A549 (cell line): ENCODE results near the gene AK8. TPM values are rescaled to one million over a fixed set of nuclear protein-coding genes. Genes with fewer than 3 reads are reported as not detected.
"Not testable (repeated sequence)": the region's sequence is repeated elsewhere in the genome, so short reads cannot be mapped to it uniquely, and the experiment has no call there.

ENCODE experiments used
- ATAC-seq, 2 experiments: fragments of 200-7000 bp in 1 of 2; fragments of >200 bp in 1 of 2; cut with Nextera tagmentation in 1 of 2; cut with Tn5 transposase in 1 of 2; 3 replicates each; pipeline versions ENCODE4 v1.8.0 to v1.9.1; 2018 to 2020; ENCODE audit warnings: mild to moderate bottlenecking in 1 of 2, moderate library complexity in 1 of 2
- CTCF ChIA-PET: fragments of 300-600 bp; sonication (Branson Sonifier 250); formaldehyde crosslinking; extraction: SDS; loops from one replicate; lab custom pipeline; 2021; ENCODE audit warnings: antibody characterized with exemption, inconsistent platforms; lab: Yijun Ruan, JAX
- POLR2A ChIA-PET: fragments of 350-600 bp; formaldehyde crosslinking; extraction: SDS; loops from one replicate; lab custom pipeline; 2021; ENCODE audit warnings: antibody characterized with exemption, inconsistent platforms; lab: Yijun Ruan, JAX
- DNase-seq, 2 experiments: peaks; one replicate each; pipeline versions ENCODE4 v3.0.0 to v3.0.0-alpha.2; 2011 to 2016; ENCODE audit warnings: low read depth in 1 of 2, low spot score in 1 of 2
- FAIRE-seq: peaks from 2 replicates; lab custom pipeline; 2011; peaks lifted over from hg19 to GRCh38; lab: Jason Lieb, UNC
- H3K27ac ChIP-seq, 2 experiments: fragments of >200 bp; sonication (Bioruptor Twin); formaldehyde crosslinking; 3 replicates each; pipeline ENCODE4 v1.5.1; 2016 to 2017
- H3K4me1 ChIP-seq: fragments of >200 bp; sonication (Bioruptor Twin); formaldehyde crosslinking; 3 replicates; pipeline ENCODE4 v1.6.1; 2016
- H3K4me2 ChIP-seq: fragments of >200 bp; sonication (Bioruptor Twin); formaldehyde crosslinking; 3 replicates; pipeline ENCODE4 v1.6.1; 2016
- H3K4me3 ChIP-seq: fragments of >200 bp; sonication (Bioruptor Twin); formaldehyde crosslinking; 3 replicates; pipeline ENCODE4 v1.5.1; 2016
- H3K9me3 ChIP-seq: fragments of >200 bp; sonication (Bioruptor Twin); formaldehyde crosslinking; 3 replicates; pipeline ENCODE4 v1.6.1; 2016
- CHD4 ChIP-seq: fragments of 200-600 bp; sonication (generic); IDR thresholded peaks from 2 replicates; pipeline ENCODE4 v1.6.1; 2016; ENCODE audit warnings: antibody characterized with exemption, mild to moderate bottlenecking, borderline replicate concordance
- EHF ChIP-seq: fragments of 250-450 bp; sonication (Bioruptor Pico); IDR thresholded peaks from 2 replicates; pipeline ENCODE4 v1.5.0; 2020; ENCODE audit warnings: mild to moderate bottlenecking
- EP300 ChIP-seq, 2 experiments: fragments of >200 bp; sonication (Bioruptor Twin); formaldehyde crosslinking; IDR thresholded peaks; 2 replicates in 1 of 2; 3 replicates in 1 of 2; pipeline ENCODE4 v1.6.1; 2016 to 2017
- ESRRA ChIP-seq: fragments of 150-350 bp; IDR thresholded peaks from 2 replicates; pipeline ENCODE4 v1.6.1; 2014; ENCODE audit warnings: mild to moderate bottlenecking, low read length, borderline replicate concordance
- FOXS1 ChIP-seq: fragments of 250-450 bp; sonication (Bioruptor Pico); IDR thresholded peaks from 2 replicates; pipeline ENCODE4 v1.5.0; 2020; ENCODE audit warnings: mild to moderate bottlenecking, moderate library complexity
- HOXA7 ChIP-seq: fragments of 250-450 bp; sonication (Bioruptor Pico); IDR thresholded peaks from 2 replicates; pipeline ENCODE4 v1.5.0; 2020; ENCODE audit warnings: mild to moderate bottlenecking, moderate library complexity
- HOXB13 ChIP-seq: fragments of 250-450 bp; sonication (Bioruptor Pico); IDR thresholded peaks from 2 replicates; pipeline ENCODE4 v1.5.0; 2020; ENCODE audit warnings: low read depth, mild to moderate bottlenecking, moderate library complexity
- HOXB5 ChIP-seq: fragments of 250-450 bp; sonication (Bioruptor Pico); IDR thresholded peaks from 2 replicates; pipeline ENCODE4 v1.5.0; 2020; ENCODE audit warnings: mild to moderate bottlenecking, moderate library complexity
- KDM1A ChIP-seq: fragments of 200-600 bp; sonication (generic); IDR thresholded peaks from 2 replicates; pipeline ENCODE4 v1.6.1; 2016; ENCODE audit warnings: low read depth, mild to moderate bottlenecking
- NFE2L2 ChIP-seq: fragments of 150-350 bp; conservative IDR thresholded peaks from 2 replicates; pipeline ENCODE4 v1.6.1; 2014; ENCODE audit warnings: low read length
- RARB ChIP-seq: fragments of 250-450 bp; sonication (Bioruptor Pico); IDR thresholded peaks from 2 replicates; pipeline ENCODE4 v1.8.0; 2021; ENCODE audit warnings: mild to moderate bottlenecking, moderate library complexity
- REST ChIP-seq: fragments of 200-600 bp; sonication (generic); IDR thresholded peaks from 2 replicates; pipeline ENCODE4 v1.6.1; 2016; ENCODE audit warnings: antibody characterized with exemption, mild to moderate bottlenecking, moderate library complexity
- RFX5 ChIP-seq: fragments of 450-650 bp; IDR thresholded peaks from 2 replicates; pipeline ENCODE4 v1.7.1; 2014; ENCODE audit warnings: antibody characterized with exemption, mild to moderate bottlenecking, moderate library complexity
- SMC3 ChIP-seq: fragments of >200 bp; sonication (Bioruptor Twin); formaldehyde crosslinking; IDR thresholded peaks from 3 replicates; pipeline ENCODE4 v1.6.1; 2018; ENCODE audit warnings: inconsistent platforms
- TFCP2L1 ChIP-seq: fragments of 250-450 bp; sonication (Bioruptor Pico); IDR thresholded peaks from 2 replicates; pipeline ENCODE4 v1.5.0; 2021; ENCODE audit warnings: mild to moderate bottlenecking
- ZC3H11A ChIP-seq: fragments of 450-650 bp; IDR thresholded peaks from 2 replicates; pipeline ENCODE4 v1.6.1; 2014; ENCODE audit warnings: antibody characterized with exemption, mild to moderate bottlenecking
- ZFP36 ChIP-seq: fragments of 450-650 bp; IDR thresholded peaks from 2 replicates; pipeline ENCODE4 v1.6.1; 2014; ENCODE audit warnings: borderline replicate concordance; ENCODE audit not compliant: partially characterized antibody
- WGBS: methylation state at CpG from one replicate; pipeline ENCODE4 v1.1.6; 2017; ENCODE audit errors: missing lambda C conversion rate; 5-methylcytosine and 5-hydroxymethylcytosine counted together
- polyA plus RNA-seq, 4 experiments: library from polyadenylated mRNA; depleted of rRNA in 3 of 4; stranded (reverse); fragments of >200 nt; fragmentation: RNase III in 1 of 4; extraction: RNeasy Plus Mini Kit Qiagen cat#74134 plus additional on column Dnase treatment in 1 of 4; gene quantifications; 2 replicates in 3 of 4; 3 replicates in 1 of 4; pipeline ENCODE4 v1.2.3, GENCODE V29; 2011 to 2017
- TF ChIP-seq, protein P1 (sequence below): IDR thresholded peaks from 2 replicates; pipeline ENCODE4 v1.6.1; 2012
- TF ChIP-seq, protein P2 (sequence below): fragments of >200 bp; sonication (Bioruptor Twin); formaldehyde crosslinking; IDR thresholded peaks from 2 replicates; pipeline ENCODE4 v1.6.1; 2016

AK8 gene
- polyA plus RNA-seq, 2 of the 4 experiments (the other 2 are of a cell fraction): 0.61 to 0.63 TPM

- Histone ChIP-seq H3K4me3 (no peak overlapping the region), H3K9me3 (no peaks in the 10 kb centered on the region), H3K4me1 (no peaks in the 10 kb centered on the region), H3K4me2 (no peak overlapping the region), H3K27ac (no peak overlapping the region)
- FAIRE-seq (no peak), ATAC-seq (no peak), DNase-seq (no peak)
- WGBS: 12% methylated on average over 3 of the region's 3 CpGs
- TF ChIP-seq REST (no peak), ZFP36 (no peak), NFE2L2 (no peak), SMC3 (no peak), ESRRA (no peak), EP300 (IDR thresholded peaks at IDR 0.05) (no peak), FOXS1 (CRISPR knock-in tag) (no peak), HOXB13 (no peak), HOXB5 (CRISPR knock-in tag) (no peak), KDM1A (no peak), RFX5 (no peak), CHD4 (no peak), RARB (CRISPR knock-in tag) (no peak), TFCP2L1 (no peak)
- TF ChIP-seq, protein P1, sequence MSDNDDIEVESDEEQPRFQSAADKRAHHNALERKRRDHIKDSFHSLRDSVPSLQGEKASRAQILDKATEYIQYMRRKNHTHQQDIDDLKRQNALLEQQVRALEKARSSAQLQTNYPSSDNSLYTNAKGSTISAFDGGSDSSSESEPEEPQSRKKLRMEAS: no peak
- TF ChIP-seq, protein P2, sequence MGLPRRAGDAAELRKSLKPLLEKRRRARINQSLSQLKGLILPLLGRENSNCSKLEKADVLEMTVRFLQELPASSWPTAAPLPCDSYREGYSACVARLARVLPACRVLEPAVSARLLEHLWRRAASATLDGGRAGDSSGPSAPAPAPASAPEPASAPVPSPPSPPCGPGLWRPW: no peak
- POLR2A ChIA-PET: no interaction called here
- CTCF ChIA-PET: no interaction called here
These were observed 166.2 kb downstream of the AK8 start for GRCh38 chr9:132711846-132712245.

DNA sequence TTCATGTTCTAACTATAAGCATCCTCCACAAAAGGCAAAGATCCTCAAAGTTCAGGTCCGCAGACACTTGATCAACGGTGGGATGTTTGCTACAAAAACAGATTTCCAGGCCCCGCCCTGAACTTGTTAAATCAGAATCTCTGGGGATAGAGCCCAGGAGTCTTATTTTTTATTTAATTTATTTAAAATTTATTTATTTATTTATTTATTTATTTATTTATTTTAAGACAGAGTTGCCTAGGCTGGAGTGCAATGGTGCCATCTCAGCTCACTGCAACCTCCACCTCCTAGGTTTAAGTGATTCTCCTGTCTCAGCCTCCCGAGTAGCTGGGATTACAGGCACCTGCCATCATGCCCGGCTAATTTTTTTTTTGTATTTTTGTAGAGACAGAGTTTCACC lies 166.9 kb downstream of the AK8 start:
- H3K9me3 ChIP-seq, DNase-seq, H3K4me2 ChIP-seq, ATAC-seq, FAIRE-seq, H3K4me1 ChIP-seq, H3K4me3 ChIP-seq, H3K27ac ChIP-seq, POLR2A ChIA-PET, CTCF ChIA-PET: not testable (repeated sequence)
- 62% methylated on average over 5 of the region's 5 CpGs for WGBS
- peak; percentile 12; the same call in 1 of the 2 replicates for TF ChIP-seq ZC3H11A

DNA sequence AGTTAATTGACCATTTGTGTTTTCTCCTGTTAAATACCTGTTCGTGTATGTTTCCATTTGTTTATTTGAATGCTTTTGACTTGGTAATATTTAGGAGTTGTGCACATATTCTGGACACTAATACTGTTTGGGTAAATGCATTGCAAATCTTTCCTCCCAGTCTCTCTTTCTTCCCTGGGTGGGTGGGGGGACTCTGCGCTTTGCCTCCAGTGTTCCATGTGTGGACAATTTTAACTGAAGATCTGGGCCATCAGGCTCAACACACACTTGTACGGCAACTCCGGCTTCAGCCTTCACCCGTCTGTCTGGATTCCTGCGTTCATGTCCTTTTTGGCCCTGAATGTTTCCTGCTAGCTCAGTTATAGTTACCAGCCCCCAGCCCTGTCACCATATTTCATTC lies 167.8 kb downstream of the AK8 start:
- WGBS: 82% methylated on average over 6 of the region's 6 CpGs
- Histone ChIP-seq H3K4me2 (no peak overlapping the region), H3K4me1 (no peaks in the 10 kb centered on the region), H3K27ac (no peak overlapping the region)
- DNase-seq (no peak), FAIRE-seq (no peak)
- CTCF ChIA-PET: no interaction called here
- TF ChIP-seq HOXB5 (CRISPR knock-in tag): no peak
- no peak for TF ChIP-seq HOXA7 (CRISPR knock-in tag)
- no peak for TF ChIP-seq EHF (CRISPR knock-in tag)
- TF ChIP-seq, all 56 proteins: peak for 0
- H3K9me3 ChIP-seq: no peaks in the 10 kb centered on the region; the same call in 2 of the 3 replicates
- POLR2A ChIA-PET: no interaction called here
- no peak overlapping the region for H3K4me3 ChIP-seq
- ATAC-seq: no peak
